ENCODE results near the gene PCCA.

DNA sequence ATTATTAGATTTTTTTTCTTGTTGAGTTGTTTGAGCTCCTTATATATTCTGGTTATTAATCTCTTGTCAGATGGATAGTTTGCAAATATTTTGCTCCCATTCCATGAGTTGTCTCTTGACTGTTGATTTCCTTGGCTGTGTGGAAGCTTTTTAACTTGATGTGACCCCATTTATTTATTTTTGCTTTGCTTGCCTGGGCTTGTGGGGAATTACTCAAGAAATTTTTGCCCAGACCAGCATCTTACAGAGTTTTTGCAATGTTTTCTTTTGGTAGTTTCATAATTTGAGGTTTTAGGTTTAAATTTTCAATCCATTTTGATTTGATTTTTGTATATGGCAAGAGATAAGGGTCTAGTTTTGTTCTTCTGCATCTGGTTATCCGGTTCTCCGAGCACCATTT lies 124.7 kb downstream of the PCCA start:
- no peak for TF ChIP-seq NR1H2 (CRISPR knock-in tag; IDR thresholded peaks at IDR 0.05; ENCODE audit: borderline replicate concordance, low read depth)
- TF ChIP-seq FOXM1 (CRISPR knock-in tag; IDR thresholded peaks at IDR 0.05) = no peak
- no peak for TF ChIP-seq NFE2L2 (IDR thresholded peaks at IDR 0.05; ENCODE audit: low read length)
